Ishikawa (cell line): Measurements from ENCODE around the gene GAREM1.

Experiments used
- NFIC ChIP-seq: IDR thresholded peaks from 2 replicates; pipeline ENCODE4 v1.6.1; 2012
- RAD21 ChIP-seq: IDR thresholded peaks from 2 replicates; pipeline ENCODE4 v1.6.1; 2012; ENCODE audit warnings: low read depth
- TCF12 ChIP-seq: IDR thresholded peaks from 2 replicates; pipeline ENCODE4 v1.6.1; 2012; ENCODE audit warnings: low read depth

GRCh38 chr18:32326450-32327308 lies 144.0 kb downstream of the GAREM1 start:
- TF ChIP-seq NFIC (no peak), RAD21 (no peak), TCF12 (no peak)
